NCI-H1048 (cell line): ENCODE data around the gene TSPAN4.

Experiments
- DNase-seq: peaks from one replicate; lab custom pipeline; 2025; lab: John Stamatoyannopoulos, UW

TSPAN4 gene, protein sequence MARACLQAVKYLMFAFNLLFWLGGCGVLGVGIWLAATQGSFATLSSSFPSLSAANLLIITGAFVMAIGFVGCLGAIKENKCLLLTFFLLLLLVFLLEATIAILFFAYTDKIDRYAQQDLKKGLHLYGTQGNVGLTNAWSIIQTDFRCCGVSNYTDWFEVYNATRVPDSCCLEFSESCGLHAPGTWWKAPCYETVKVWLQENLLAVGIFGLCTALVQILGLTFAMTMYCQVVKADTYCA

DNA sequence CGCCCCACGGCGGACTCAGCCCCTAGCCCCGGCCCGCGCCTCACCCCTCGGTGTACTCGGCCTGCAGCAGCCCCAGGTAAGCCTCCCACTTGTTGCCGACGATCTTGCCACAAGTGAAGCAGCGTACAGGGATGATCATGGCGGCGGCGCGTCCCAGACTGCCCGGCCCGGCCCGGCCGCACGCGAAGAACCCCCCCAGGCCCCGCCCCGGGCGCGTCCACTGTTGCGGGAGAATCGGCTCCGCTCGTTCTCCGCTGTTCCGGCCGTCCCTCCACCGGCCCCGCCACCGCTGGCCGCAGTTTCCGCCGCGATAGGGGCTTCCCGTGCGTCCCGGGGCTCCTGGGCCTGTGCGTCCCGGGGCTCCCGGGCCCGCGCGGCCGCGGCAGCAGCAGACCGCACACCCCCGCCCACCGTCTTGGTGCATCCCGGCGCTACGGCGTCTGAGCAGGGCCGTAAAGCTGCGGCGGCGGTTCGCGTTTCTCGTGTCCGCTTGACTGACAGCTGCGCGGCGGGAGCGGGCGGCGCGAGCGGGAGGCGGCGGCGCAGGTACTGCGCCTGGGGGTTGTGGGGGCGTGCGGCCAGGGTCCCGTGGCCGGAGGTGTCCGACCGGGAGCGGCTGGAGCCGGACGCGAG, at the start of gene TSPAN4, which contains the start of gene POLR2L:
TSS of gene TSPAN4 (plus strand) at position 483 of the 633 bp plus-strand sequence. CDS start 7,453 bp downstream, outside the sequence.
TSS of gene POLR2L (minus strand) at position 160 of the 633 bp plus-strand sequence. CDS start at position 139, 21 bp downstream.
- peak; percentile 74 for DNase-seq

- DNase-seq = no peak
Measured at GRCh38 chr11:792873-793272, 49.8 kb upstream of the TSPAN4 start.

GRCh38 chr11:793556-793955, 49.1 kb upstream of the TSPAN4 start:
- no peak for DNase-seq

GRCh38 chr11:794013-794765, 48.5 kb upstream of the TSPAN4 start:
- DNase-seq = no peak

DNA sequence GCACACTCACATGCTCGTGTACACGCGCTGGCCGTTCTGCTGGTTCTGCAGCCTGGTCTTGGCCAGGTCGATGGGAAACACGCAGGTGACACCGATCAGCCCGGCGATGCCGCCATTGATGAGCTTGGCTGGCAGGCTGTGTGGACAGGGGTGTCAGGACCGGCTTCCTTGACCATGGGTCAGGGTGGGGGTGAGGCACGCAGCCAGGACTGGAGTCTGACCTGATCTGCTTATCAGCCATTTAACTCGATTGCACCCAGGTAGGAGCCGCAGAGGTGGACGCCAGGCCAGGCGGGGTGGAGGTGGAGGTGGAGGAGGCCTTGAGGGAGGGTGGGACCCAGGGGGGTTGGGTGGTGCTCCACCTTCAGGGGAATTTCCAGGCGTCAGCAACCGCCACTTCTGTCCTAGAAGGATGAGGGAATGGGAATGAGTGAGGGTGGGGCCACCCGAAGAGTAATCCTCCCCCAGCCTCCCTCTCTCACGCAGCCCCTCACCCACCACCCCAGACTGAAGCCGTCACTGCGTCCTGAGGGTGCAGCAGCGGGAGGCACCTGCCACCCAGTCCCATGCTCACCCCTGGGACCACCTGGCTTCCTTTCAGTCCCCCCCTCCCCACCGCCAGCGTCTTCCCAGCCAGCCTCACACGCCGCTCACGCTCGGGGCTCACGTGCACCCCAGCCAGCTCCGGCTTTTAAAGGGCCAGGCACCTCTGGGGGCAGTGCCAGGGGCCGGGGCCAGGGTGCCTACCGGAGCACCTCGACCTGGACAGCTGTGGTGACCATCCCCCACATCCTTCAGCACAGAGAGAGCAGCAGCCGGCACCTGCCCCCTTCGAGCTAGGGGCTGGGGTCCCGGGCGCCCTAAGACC, 47.7 kb upstream of the TSPAN4 start:
- no peak for DNase-seq

DNA sequence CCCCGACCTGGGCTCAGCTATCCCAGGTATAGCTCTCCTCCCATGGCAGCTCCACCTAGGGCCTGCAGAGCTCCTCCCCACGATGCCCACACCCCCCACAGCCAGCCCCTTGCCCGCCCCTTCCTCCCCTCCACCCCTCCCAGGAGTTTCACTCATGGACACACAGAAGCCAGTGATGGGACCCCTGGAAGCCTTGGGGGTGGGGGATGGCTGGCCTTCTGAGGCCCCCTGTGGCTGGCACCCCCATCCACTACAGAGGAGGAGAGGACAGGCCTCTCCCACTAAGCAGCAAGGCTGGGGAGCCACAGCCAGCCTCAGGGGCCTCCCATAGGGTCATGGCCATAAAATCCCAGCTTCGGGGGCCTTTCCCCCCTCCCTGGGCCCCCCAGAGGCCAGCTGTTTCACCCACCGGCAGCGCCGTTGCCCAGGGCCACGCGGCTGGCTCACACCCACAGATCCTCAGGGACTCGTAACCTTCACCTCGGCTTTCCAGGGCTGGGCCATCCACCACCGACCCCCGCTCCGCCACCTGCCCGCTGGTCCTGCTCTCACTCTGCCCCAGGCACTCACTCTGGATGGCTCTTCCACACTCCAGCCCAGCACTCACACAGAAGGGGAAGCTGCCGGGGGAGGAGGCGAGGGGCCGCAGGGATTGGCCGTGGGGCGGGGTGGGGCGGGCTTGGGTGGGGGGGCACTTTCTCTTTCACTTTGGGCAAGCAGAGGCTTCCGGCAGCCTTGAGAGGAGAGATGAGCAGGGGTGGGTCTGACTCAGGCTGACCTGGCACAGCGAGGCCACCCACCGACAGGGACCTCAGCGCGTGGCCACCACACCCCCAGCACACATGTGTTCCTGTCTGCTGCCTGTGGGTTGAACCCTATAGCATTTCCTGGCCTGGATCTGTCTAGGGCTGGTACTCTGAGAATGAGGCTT, 46.8 kb upstream of the TSPAN4 start:
- no peak for DNase-seq

GRCh38 chr11:796565-797295, 45.9 kb upstream of the TSPAN4 start:
- DNase-seq = no peak

DNA sequence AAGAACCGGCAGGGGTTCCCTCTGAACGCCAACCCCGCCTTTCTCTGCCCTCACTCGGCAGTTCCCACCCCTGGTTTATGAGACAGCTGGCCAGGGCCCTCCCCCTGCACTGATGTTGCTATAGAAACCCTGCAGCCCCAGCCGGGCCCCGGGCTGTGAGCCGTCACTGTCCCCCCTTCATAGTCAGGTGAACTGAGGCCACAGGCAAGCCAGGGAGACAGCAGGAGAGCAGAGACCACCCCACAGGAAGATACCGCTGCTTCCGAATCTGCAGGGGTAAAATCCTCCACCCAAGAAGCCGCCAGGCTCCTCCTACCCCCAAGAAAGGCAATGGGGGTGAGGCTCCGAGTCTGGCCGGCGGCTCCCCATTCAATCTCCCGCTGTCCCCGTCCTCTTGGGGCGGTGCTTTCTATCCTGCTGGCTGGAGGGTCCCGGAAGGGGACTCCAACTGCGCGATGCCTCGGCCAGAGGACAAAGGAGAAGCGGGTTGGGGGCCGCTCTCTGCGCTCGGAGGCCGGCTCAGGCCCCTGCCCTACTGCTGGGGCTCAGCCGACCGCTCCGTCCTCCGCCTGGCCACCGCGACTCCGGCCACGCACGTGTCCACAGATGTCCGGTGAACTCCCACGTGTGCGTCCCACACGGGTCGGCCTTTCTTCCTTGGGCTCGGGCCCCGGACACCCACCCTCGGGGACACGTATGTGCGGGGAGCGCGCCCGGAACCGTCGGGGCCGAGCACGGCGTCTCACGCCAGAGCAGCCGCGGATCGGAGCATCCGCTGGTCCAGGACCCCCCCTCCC, 45.2 kb upstream of the TSPAN4 start:
- peak; percentile 43 for DNase-seq

GRCh38 chr11:798093-798713, 44.4 kb upstream of the TSPAN4 start, which contains the start of gene SLC25A22:
TSS of gene SLC25A22 (minus strand) at chr11:798281. CDS start at chr11:795006, 3,275 bp downstream.
- peak; percentile 75 for DNase-seq

GRCh38 chr11:799641-800316, 42.9 kb upstream of the TSPAN4 start:
- DNase-seq = no peak

DNA sequence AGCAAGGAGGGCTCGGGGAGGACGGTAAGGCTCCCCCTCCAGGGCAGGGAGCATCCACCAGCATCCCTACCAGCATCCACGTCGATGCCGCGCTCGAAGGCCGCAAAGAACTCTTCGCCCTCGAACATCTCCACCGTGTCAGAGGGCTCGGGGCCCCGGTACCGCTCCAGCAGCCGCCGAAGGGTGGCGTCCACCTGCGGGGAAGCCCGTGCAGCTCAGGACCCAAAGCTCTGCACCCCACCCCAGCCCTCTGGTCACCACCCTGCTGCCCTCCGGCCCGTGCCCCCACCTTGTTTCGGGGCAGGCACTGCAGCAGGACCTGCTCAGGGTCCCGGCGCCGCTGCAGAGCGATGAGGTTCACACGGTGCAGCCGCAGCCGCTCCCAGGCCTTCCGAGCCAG, 42.2 kb upstream of the TSPAN4 start:
- no peak for DNase-seq

DNA sequence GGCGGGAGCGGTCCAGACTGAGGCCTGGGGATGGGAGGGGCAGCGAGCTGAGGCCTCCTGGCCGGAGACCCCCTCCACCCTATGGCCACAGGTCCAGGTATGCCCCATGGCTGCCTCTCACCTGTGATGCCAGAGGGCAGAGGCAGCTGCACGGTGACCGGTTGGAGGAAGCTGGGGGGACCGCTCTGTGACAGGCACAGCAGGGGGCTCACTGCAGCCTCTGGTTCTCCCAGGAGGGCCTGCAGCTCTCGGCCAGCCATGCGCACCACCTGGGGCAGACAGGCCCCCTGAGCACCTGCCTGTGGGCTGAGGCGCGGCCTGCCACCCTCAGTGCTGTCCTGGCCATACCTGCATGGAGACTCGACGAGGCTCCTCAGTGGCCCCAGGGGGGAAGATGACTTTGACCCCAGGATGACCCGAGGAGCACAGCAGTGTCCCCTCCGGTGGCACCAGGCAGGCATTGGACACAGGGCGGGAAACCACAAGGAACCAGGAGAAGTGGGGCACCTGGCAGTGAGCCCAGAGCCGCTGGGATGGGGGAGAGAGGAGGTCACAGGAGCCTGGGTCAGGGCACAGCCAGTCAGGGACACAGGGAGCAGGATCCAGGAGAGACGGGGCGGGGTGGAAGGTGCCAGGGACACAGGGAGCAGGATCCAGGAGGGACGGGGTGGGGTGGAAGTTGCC, 41.4 kb upstream of the TSPAN4 start:
- DNase-seq = no peak

DNA sequence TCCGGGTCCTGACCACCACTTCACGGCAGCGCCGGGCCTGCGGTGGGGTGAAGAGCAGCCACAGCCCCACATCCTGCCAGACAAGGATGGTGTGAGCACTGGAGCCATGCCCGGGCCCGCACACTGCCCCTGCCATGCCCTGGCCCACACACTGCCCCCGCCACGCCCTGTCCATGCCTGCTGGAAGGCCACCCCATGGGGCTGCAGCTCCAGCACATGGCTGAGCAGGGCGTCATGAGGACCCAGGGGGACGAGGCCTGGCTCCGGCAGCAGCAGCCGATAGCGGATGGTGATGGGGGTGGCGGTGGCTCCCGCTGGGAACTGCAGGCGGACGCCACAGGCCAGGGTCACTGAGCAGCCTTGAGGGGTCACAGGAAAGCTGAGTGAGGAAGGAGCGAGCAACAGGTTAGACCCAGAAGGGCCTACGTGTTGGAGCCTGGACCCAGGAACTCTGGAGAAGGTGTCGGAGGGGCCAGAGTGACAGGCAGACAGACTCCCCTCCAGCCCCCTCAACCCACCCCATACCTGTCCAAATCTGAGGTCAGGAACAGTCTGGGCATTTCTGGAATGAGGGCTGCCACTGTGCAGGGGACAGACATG, 40.5 kb upstream of the TSPAN4 start:
- DNase-seq = no peak

- DNase-seq = no peak
Measured at GRCh38 chr11:802693-803466, 39.8 kb upstream of the TSPAN4 start.

DNA sequence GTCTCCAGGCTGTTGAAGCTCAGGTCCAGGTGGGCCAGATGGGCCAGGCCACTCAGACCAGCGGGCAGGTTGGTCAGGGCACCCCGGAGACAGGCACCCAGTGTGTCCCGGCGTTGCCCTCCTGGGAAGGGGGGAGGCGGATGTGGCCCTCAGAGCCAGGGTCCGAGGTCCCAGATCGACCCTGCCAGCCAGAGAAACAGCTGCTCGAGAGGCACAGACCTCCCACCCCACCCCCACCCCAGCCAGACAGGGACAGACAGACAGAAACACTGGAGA, 39.2 kb upstream of the TSPAN4 start:
- no peak for DNase-seq

DNA sequence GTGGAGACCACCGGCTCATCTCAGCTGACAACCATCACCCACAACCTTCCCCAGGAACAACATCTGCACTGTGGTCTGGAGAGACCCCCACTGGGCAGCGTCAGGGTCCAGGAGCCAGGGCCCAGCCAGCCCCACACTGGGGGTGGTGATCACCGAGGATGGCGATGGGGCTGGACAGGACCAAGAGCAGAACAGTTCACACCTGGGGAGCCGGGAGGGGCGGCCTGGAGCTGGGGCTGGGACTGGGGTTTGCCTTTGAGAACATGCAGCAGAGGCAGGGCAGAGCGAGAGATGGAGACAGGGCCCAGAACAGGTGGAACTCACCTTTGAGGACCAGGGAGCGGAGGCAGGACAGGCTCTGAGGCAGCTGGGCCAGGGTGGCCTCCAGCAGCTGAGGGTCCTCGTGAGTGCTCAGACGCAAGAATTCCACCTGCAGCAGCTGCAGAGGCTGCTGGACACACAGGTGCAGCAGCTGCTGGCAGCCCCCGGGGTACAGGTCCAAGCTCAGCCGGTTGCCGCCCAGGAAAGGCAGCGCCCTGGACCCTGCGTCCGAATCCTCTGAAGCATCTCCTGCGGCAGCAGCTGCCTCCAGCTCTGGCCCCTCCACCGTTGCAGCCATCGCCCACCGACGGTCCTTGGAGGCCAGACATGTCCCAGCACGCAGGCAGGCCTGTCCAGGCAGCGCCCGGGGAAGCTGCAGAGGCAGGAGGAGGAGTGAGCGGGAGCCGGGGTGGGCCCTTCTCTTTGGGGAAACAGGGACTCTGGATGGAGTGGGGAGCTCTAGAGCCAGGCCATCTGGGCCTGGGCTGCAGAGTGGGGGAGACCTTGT, 38.7 kb upstream of the TSPAN4 start:
- DNase-seq = no peak
